Measurements from ENCODE around the gene AKAP12. TPM values are rescaled to one million over a fixed set of nuclear protein-coding genes. Genes with fewer than 3 reads are reported as not detected.

The AKAP12 gene
- total RNA-seq, 2 donors from 2014 or later: 102 to 167 TPM

GRCh38 chr6:151228788-151229400 is 10.9 kb upstream of the AKAP12 start:
- DNase-seq (ENCODE audit: low spot score) (no peak), ATAC-seq (ENCODE audit: insufficient number of reproducible peaks, low FRiP score, low read depth) (no peak)
- Histone ChIP-seq H3K27me3 (replicated peaks; ENCODE audit: insufficient read depth) (no peaks in the 10 kb centered on the region), H3K4me1 (ENCODE audit: control insufficient read depth in 1 of 2, low read depth in 2 of 2) (no peaks in the 10 kb centered on the region), H3K4me3 (no peak overlapping the region), H3K36me3 (no peaks in the 10 kb centered on the region), H3K9me3 (no peaks in the 10 kb centered on the region), H3K27ac (no peak overlapping the region)
- no peak for TF ChIP-seq CTCF (IDR thresholded peaks at IDR 0.05)

DNA sequence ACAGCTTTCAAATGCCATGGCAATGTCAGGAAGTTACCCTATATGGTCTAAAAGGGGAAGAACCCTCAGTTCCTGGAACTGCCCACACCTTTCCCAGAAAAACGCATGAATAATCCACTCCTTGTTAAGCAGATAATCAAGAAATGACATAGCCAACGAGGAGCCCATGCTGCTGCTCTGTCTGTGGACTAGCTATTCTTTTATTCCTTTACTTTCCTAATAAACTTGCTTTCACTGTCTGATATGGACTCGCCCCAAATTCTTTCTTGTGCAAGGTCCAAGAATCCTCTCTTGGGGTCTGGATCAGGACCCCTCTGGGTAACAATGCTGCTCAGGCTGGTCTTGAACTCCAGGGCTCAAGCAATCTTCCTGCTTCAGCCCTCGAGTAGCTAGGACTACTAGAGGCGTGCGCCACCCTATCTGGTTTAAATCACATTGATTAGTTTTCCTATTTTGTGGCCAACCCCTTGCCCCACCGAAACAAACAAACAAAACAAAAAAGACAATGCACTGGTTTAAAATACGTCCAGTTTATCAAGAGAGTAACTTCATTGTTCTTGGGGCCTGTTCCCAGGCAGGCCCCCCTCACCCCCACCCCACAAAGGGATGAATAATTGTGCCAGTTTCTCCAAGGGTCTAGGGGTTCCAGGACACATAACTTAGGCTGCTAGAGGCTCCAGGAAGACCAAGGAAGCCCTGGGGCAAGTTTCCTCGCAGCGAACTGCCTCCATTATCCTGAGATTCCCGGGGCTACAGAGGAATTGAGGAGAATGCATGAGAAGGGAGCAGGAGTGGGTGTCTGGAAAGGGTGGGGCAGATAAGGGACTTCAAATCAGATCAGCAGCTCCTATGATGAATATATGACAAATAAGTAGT is 10.1 kb upstream of the AKAP12 start:
- no peak for TF ChIP-seq CTCF (IDR thresholded peaks at IDR 0.05)

DNA sequence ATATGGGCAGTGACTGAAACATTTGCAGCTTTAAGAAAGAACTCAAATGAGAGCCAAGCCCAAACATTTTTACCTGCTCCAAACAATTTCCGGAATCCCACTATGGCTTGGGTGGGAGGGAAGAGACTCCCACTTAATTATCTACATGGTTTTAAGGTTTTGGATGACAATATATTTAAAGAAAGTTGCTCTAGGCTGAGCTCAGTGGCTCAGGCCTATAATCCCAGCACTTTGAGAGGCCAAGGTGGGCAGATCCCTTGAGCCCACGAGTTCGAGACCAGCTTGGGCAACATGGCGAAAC is 9.5 kb upstream of the AKAP12 start:
- Histone ChIP-seq H3K4me3 (no peak overlapping the region), H3K27ac (no peak overlapping the region), H3K4me1 (ENCODE audit: control insufficient read depth in 1 of 2, low read depth in 2 of 2) (no peaks in the 10 kb centered on the region), H3K36me3 (no peaks in the 10 kb centered on the region), H3K9me3 (no peaks in the 10 kb centered on the region), H3K27me3 (replicated peaks; ENCODE audit: insufficient read depth) (no peaks in the 10 kb centered on the region)
- ATAC-seq (ENCODE audit: insufficient number of reproducible peaks, low FRiP score, low read depth): no peak
- DNase-seq (ENCODE audit: low spot score): no peak
- TF ChIP-seq CTCF (IDR thresholded peaks at IDR 0.05): no peak

More for the DNA sequence above, 10.1 kb upstream of the AKAP12 start:
- Histone ChIP-seq H3K4me1 (ENCODE audit: control insufficient read depth in 1 of 2, low read depth in 2 of 2) (no peaks in the 10 kb centered on the region), H3K27me3 (replicated peaks; ENCODE audit: insufficient read depth) (no peaks in the 10 kb centered on the region), H3K4me3 (no peak overlapping the region), H3K9me3 (no peaks in the 10 kb centered on the region), H3K27ac (no peak overlapping the region), H3K36me3 (no peaks in the 10 kb centered on the region)
- ATAC-seq (ENCODE audit: insufficient number of reproducible peaks, low FRiP score, low read depth) (no peak), DNase-seq (ENCODE audit: low spot score) (no peak)

DNA sequence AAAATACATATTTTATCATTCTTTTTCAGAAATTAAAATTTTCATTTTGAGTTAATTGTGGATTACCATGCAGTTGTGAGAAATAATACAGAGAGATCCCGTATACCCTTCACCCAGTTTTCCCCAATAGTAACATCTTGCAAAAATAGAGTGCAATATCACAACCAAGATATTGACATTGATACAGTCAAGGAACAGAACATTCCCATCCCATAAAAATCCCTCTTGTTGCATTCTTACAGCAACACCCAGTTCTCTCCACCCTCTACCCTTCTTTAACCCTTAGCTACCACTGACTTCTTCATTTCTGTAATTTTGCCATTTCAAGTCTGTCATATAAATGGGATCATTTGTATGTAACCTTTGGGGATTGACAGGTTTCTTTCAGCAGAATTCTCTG is 6.9 kb upstream of the AKAP12 start:
- H3K9me3 ChIP-seq: no peaks in the 10 kb centered on the region
- H3K27me3 ChIP-seq (replicated peaks; ENCODE audit: insufficient read depth): no peaks in the 10 kb centered on the region
- ATAC-seq (ENCODE audit: insufficient number of reproducible peaks, low FRiP score, low read depth) (no peak), DNase-seq (ENCODE audit: low spot score) (no peak)
- no peak for TF ChIP-seq CTCF (IDR thresholded peaks at IDR 0.05)
- H3K36me3 ChIP-seq: no peaks in the 10 kb centered on the region
- no peaks in the 10 kb centered on the region for H3K4me1 ChIP-seq (ENCODE audit: control insufficient read depth in 1 of 2, low read depth in 2 of 2)
- no peak overlapping the region for H3K27ac ChIP-seq
- H3K4me3 ChIP-seq: no peak overlapping the region

DNA sequence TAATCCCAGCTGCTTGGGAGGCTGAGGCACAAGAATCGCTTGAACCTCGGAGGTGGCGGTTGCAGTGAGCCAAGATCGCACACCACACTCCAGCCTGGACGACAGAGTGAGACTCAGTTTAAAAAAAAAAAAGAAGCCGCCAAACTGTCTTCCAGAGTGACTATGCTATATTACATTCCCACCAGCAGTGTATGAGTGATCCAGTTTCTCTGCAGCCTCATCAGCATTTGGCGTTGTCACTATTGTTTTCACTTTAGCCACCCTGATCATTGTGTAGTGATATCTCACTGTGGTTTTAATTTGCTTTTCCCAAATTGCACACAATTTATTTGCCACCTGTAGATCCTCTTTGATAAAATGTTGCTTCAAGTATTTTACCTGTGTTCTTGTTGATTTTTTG is 6.0 kb upstream of the AKAP12 start:
- Histone ChIP-seq H3K4me3 (no peak overlapping the region), H3K4me1 (ENCODE audit: control insufficient read depth in 1 of 2, low read depth in 2 of 2) (no peaks in the 10 kb centered on the region), H3K9me3 (no peaks in the 10 kb centered on the region), H3K27me3 (replicated peaks; ENCODE audit: insufficient read depth) (no peaks in the 10 kb centered on the region), H3K27ac (no peak overlapping the region), H3K36me3 (no peaks in the 10 kb centered on the region)
- no peak for TF ChIP-seq CTCF (IDR thresholded peaks at IDR 0.05)
- ATAC-seq (ENCODE audit: insufficient number of reproducible peaks, low FRiP score, low read depth) (no peak), DNase-seq (ENCODE audit: low spot score) (no peak)

Measured in thoracic aorta (tissue), 2 donors.